GM20000 (cell line): Measurements from ENCODE around the gene NFX1.
A peak's percentile ranks its signal among the peaks of the same experiment; 100 is the strongest.

Source experiments
- DNase-seq: peaks from one replicate; pipeline ENCODE4 v3.0.0; 2012; ENCODE audit warnings: low spot score
- CTCF ChIP-seq: IDR thresholded peaks from 2 replicates; pipeline ENCODE4 v1.5.1; 2012; ENCODE audit warnings: mild to moderate bottlenecking, control low read depth; ENCODE audit errors: extremely low read depth, missing control alignments

The NFX1 gene

GRCh38 chr9:33415501-33416038 lies 125.3 kb downstream of the NFX1 start:
- DNase-seq = peak; percentile 75
- TF ChIP-seq CTCF = peak; percentile 69

GRCh38 chr9:33416996-33417395 lies 126.7 kb downstream of the NFX1 start:
- TF ChIP-seq CTCF = no peak

GRCh38 chr9:33418090-33418489 lies 127.8 kb downstream of the NFX1 start:
- no peak for DNase-seq
- no peak for TF ChIP-seq CTCF

More at GRCh38 chr9:33416996-33417395, 126.7 kb downstream of the NFX1 start:
- DNase-seq = no peak

GRCh38 chr9:33419708-33420303 lies 129.5 kb downstream of the NFX1 start:
- no peak for DNase-seq
- no peak for TF ChIP-seq CTCF
